Measurements from ENCODE around the gene MYO5A.

DNA sequence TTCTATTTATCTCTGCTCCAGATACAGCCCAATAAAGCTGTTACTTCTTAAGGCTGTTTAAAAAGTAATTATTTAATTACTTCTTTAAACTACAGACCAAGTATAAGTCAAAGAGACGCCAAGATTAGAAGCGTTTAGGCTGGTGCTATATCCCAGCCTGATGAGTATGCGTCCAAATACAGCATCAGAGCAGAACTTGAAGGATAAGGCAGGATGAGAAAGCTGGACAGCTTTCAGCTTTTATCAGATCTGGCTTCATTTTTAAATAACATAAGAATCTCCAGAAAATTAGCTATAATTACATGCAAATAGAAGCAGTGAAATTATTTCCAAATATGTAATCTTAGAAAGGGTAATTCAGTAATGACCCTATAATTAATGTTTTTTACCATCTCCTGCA lies 122.8 kb downstream of the MYO5A start:
- TF ChIP-seq, protein P1, sequence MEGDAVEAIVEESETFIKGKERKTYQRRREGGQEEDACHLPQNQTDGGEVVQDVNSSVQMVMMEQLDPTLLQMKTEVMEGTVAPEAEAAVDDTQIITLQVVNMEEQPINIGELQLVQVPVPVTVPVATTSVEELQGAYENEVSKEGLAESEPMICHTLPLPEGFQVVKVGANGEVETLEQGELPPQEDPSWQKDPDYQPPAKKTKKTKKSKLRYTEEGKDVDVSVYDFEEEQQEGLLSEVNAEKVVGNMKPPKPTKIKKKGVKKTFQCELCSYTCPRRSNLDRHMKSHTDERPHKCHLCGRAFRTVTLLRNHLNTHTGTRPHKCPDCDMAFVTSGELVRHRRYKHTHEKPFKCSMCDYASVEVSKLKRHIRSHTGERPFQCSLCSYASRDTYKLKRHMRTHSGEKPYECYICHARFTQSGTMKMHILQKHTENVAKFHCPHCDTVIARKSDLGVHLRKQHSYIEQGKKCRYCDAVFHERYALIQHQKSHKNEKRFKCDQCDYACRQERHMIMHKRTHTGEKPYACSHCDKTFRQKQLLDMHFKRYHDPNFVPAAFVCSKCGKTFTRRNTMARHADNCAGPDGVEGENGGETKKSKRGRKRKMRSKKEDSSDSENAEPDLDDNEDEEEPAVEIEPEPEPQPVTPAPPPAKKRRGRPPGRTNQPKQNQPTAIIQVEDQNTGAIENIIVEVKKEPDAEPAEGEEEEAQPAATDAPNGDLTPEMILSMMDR (IDR thresholded peaks at IDR 0.05; ENCODE audit: low read depth, low read length), result no peak
- no peak for TF ChIP-seq POLR2A (IDR thresholded peaks at IDR 0.05; ENCODE audit: extremely low read depth, insufficient read length)
- no peak for TF ChIP-seq MYC (IDR thresholded peaks at IDR 0.05; ENCODE audit: low read depth, low read length)
- TF ChIP-seq, protein P2, sequence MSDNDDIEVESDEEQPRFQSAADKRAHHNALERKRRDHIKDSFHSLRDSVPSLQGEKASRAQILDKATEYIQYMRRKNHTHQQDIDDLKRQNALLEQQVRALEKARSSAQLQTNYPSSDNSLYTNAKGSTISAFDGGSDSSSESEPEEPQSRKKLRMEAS (IDR thresholded peaks at IDR 0.05; ENCODE audit: low read depth, low read length), result no peak

Measured in NB4 (cell line).